ENCODE measurements around the gene MAP3K1.
A peak's percentile ranks its signal among the peaks of the same experiment; 100 is the strongest.

The MAP3K1 gene

DNA sequence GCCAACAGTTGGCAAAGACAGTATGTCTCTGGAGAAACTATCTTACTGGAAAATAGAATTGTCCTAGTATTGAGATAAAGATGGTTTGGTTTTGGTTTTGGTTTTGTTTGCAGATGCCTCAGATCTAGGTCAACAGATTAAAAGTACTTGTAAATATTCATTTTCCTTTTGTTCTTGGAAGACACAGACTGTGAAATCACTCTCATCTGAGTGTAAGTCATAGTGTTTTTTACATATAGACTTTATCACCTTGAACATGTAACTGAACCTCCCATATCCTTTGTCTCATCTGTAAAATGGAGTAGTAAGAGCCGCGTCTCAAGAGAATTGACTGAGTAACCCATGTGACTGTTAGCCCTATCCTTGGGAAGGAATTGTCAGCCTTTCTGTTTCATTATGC, 34.3 kb downstream of the MAP3K1 start:
- no peak for DNase-seq (ENCODE audit: low read depth)

- no peak for DNase-seq (ENCODE audit: low read depth)
Measured at GRCh38 chr5:56850423-56850822, 35.1 kb downstream of the MAP3K1 start.

DNA sequence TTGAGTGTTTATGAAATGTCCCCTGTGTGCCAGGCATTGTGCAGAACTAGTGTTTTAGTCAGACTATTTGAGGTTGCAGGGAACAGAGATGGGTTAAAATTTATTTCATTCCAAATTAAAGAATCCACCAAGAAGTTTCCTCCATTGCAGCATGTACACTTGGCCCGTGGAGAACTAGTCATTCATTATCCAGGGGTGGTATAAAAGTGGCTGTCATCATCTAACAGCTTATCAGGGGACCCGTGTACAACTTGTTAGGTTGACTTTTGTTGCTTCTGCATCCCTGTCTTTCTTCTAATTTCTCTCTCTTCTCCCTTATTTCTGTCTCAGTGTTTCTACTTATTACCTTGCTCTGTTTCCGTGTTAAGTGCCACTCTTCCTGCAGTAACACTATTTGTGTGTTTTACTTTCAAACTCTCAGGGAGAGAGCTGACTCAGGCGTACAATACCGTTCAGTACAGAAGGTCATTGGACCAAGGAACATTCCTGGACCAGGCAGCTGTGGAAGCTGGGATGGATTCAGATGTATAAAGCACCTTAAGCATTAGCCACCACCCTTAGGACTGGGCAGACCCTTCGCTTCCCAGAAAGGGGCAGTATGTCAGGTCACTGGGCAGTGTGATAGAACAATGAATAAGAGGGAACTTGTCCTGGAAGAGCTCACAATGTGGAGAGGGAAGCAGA, 36.1 kb downstream of the MAP3K1 start:
- DNase-seq (ENCODE audit: low read depth): no peak

DNA sequence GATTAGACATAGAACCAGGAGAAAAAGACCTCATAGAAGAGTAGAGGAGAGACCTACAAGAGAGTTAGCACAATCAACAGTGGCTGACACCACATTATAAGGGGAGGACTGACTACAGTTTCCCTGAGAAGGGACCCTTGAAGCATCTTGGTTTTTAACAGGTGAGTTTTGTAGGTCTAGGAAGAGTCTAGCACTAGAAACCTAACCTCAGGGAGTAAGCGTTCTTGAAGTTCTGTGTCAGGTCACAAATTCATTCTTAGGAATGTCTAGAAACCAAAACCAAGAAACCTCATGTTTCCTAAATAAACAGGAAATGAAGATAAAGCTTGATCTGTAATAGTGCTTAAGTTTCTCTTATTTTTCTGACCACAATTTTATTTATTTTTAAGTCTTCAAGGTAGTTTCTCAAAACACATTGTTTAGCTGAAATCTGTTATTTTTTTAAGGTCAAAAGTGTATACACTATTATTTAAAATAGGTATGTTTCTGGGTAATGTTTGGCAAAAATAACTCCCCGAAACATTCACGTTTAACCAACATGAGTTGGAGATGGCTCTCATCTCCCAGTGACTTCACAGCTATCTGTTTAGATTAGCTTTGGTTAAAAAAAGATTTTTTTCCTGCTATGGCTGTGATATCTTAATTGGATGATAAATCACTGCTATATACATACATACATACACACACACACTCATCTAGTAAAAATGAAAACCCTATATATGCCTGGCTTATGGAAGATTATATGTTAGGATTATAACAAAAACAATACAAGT, 37.1 kb downstream of the MAP3K1 start:
- DNase-seq (ENCODE audit: low read depth): no peak

DNA sequence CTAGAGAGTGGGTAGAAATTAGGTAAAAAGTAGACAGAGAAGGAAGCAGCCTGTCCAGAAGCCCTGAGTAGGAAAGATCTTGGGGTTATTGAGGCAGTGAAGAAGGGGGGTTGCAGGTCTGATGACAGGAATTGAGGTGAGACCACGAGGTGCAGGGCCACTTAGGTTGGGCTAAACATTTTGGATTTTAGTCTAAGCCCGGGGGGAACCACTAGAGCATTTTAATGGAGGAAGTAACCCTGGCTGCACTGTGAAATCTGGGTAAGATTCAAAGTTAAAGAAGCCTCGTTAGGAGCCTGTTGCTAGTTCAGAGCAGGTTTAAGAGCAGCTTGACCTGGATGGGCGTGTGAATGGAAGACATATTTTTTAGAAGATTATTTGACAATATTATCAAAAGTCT, 38.3 kb downstream of the MAP3K1 start:
- no peak for DNase-seq (ENCODE audit: low read depth)

DNA sequence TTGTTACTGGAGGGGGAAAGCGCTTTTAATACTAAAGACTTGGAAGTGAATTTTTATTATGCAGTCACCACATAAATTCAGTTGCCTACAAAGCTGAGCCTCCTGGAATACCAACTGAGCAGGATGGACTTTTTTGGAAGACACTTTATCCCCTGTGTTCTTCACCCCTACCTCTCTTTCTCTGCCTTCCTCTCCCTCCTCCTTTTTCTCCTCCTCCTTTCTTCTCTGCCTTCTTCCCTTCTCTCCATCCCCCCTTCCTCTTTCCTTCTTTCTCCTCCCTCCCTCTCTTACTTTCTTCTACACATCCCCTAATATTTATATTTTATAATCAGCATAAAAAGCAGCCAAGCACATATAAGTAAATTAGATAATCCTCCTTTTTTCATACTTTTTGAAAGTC, 39.6 kb downstream of the MAP3K1 start:
- DNase-seq (ENCODE audit: low read depth): no peak

DNA sequence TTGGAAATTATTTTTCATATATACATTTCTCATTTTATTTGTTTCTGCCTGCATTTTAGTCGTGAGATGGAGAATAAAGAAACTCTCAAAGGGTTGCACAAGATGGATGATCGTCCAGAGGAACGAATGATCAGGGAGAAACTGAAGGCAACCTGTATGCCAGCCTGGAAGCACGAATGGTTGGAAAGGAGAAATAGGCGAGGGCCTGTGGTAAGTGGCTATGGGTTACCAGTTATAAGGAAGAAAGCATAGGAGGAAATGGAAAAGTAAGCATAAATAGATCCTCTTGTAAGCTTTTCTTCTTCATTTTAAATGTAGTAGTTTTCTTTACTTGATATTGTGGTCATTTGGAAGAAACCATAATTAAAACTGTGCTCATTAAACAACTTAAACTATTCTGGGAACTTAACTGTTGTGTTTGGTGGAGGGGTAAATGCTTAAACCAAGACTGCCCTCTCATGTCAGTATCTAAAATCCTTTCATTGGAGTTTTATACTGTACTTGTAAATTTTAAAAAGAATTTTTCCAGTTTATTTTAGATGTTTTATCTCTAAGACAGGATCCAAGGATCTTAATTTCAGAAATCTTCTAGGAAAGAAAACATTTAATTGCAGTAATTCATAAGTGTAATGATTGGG, 41.3 kb downstream of the MAP3K1 start:
- DNase-seq (ENCODE audit: low read depth): no peak

DNA sequence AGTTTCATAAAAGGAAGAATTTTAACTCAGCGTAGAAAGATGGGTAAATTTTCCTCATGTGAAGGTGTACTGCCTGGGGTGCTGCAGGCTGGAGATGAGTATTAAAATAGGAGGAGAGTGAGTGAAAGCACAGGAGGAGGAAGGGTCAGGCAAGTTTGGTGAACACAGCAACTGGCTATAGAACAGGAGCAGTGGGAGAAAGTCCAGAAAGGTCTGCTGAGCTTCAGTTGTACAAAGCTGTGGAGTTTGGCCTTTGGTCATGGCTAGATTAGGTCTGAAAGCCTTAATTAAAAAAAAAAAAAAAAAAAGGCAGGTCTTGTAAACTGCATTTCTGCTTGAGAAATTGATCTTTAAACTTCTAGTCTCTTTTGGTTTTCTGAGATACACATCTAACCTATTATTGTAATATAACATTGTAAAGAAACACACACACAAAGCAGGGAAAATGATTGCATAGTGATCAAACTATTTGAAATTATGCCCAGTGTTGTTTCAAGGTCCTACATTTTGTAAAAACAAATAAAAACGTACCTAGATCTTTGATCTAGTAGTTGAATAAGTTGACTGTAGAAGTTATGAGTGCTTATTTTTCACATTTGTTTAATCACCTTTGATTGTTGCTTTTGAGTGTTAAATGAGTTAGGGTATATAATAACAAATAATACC, 43.6 kb downstream of the MAP3K1 start:
- no peak for DNase-seq (ENCODE audit: low read depth)

- DNase-seq (ENCODE audit: low read depth): no peak
Measured at GRCh38 chr5:56861893-56862485, 46.6 kb downstream of the MAP3K1 start.

DNA sequence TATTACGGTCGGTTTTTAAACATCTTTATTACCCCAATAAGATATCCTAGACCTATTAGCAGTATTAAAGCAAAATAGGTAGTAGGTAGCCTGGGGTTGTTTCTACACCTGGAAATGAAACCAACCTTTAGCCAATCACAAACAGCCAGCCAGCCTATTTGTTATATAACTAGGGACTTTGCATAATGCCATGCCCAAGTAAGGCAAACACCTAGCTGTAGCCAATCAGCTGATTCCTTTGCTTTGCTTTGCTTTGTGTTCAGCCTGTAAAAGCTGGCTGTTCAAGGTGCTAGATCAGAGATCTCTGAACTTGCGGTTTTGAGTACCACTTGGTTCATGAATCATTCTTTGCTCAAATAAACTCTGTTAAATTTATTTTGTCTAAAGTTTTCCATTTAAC, 47.6 kb downstream of the MAP3K1 start:
- DNase-seq (ENCODE audit: low read depth): no peak

DNA sequence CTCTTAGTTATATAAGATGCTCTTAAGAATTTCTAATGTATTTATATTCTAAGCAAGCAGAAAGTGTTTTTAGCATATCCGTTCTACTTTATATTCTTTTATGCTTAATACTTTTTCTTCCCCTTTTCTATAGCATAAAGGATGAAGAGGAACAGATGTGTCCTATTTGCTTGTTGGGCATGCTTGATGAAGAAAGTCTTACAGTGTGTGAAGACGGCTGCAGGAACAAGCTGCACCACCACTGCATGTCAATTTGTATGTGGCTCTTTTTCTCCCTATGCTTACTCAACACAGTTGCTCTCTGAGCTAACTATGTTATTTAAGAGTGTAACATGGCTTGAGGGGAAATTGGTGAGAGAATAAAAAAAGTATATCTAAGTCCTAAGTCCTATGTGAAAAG, 56.4 kb downstream of the MAP3K1 start:
- no peak for DNase-seq (ENCODE audit: low read depth)

GRCh38 chr5:56873056-56873455, 57.7 kb downstream of the MAP3K1 start:
- no peak for DNase-seq (ENCODE audit: low read depth)

DNA sequence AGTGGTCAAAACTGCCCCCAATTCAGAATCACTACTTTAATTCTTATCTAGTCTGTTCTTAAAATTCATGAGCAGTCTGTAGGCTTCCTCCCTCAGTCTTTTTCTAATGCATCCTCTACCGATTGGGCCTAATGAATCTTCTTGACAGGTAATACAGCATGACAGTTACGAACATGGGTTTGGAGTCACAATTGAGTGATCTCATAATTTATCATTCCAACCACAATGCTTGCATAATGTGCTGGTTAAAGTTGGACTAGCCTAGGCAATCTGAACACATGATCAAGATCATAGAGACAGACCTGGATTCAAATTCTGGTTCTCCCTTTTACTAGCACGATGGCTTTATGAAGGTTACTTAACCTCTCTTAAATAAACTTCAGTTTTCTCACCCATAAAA, 61.0 kb downstream of the MAP3K1 start:
- DNase-seq (ENCODE audit: low read depth): peak; percentile 11

GRCh38 chr5:56881571-56881970, 66.2 kb downstream of the MAP3K1 start:
- no peak for DNase-seq (ENCODE audit: low read depth)

DNA sequence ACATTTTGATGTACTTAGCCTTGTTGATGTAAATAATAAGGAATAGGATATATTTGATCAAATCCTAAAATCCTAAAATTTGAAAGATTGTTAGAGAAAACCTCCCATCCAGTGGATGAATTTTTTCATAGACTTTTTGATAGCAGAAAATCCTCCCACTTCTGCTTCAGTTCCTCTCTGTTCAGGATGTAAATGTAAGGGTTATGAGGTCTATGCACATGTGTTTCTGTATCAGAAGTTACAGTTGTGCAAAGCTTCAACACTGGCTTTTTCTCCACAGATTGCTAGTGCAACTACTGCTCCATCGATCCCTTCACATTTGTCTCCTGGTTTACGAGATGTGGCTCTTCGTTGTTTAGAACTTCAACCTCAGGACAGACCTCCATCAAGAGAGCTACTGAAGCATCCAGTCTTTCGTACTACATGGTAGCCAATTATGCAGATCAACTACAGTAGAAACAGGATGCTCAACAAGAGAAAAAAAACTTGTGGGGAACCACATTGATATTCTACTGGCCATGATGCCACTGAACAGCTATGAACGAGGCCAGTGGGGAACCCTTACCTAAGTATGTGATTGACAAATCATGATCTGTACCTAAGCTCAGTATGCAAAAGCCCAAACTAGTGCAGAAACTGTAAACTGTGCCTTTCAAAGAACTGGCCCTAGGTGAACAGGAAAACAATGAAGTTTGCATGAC, 78.1 kb downstream of the MAP3K1 start:
- DNase-seq (ENCODE audit: low read depth): no peak

GRCh38 chr5:56896763-56897162, 81.4 kb downstream of the MAP3K1 start:
- no peak for DNase-seq (ENCODE audit: low read depth)

GRCh38 chr5:56898213-56898612, 82.9 kb downstream of the MAP3K1 start:
- DNase-seq (ENCODE audit: low read depth): no peak

GRCh38 chr5:56900395-56900794, 85.0 kb downstream of the MAP3K1 start:
- no peak for DNase-seq (ENCODE audit: low read depth)

DNA sequence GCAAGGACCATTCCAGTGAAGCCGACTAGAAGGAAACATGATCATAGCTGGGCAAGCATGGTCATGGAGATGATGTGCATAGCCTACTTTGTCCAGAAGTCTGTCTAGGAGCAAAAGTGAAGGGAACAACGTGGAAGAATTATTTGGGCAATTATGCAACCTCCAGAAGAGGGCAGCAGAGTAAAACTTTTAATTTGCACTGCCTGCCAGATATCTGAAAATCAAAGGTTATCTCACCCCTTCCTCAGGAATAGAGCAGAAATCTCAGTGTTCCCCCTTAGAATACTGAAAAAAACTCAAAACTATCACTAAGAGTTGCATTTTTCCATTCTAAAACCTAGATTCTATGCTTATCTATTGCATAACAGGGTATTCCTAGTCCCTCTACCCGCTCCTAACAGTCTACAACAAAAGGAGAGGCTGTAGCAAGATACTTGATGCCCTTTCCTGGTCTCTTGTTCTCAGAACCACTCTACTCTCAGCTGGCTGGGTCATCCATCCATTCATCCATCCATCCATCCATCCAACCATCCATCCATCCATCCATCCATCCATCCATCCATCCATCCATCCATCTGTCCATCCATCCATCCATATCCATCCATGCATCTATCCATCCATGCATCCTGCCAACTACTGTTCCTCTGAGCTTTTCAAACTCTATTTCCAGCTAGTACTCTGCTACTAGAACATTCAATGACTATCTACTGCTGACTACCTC, 85.7 kb downstream of the MAP3K1 start:
- no peak for DNase-seq (ENCODE audit: low read depth)

DNA sequence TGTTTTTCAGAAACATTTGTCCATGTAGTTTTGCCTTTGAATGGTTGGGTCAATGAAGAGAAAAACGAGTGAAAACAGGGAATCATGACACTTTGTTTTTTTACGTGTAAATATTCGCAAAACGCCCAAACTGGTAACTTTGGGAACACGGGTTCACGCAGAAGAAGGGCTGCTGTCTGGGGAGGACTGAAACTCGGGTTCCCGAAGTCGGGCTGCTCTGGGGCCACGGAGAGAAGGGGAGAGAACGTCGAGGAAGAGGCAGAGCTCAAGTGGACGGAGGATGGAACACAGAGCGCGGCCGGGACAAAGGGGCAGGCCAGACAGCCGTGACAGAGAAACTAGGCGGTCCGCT, 93.6 kb downstream of the MAP3K1 start:
- DNase-seq (ENCODE audit: low read depth): no peak

Data from stromal cell of bone marrow (primary cell).